IPS-20b (cell line): ENCODE data around the gene KATNAL2.
A peak's percentile ranks its signal among the peaks of the same experiment; 100 is the strongest.

Experiments used
- H3K27ac ChIP-seq: one replicate; pipeline ENCODE4 v1.5.1; 2013; ENCODE audit warnings: low read length
- H3K27me3 ChIP-seq: 2 replicates; pipeline ENCODE4 v1.6.1; 2013; ENCODE audit warnings: mild to moderate bottlenecking, low read length, inconsistent platforms; ENCODE audit not compliant: insufficient read depth
- H3K36me3 ChIP-seq: 2 replicates; pipeline ENCODE4 v1.6.1; 2013; ENCODE audit warnings: low read depth, mild to moderate bottlenecking, inconsistent platforms, low read length, moderate library complexity; ENCODE audit not compliant: insufficient read depth
- H3K4me1 ChIP-seq: 2 replicates; pipeline ENCODE4 v1.6.1; 2013; ENCODE audit warnings: mild to moderate bottlenecking, control low read depth, inconsistent platforms, low read length, moderate library complexity; ENCODE audit not compliant: insufficient read depth
- H3K4me3 ChIP-seq: 2 replicates; pipeline ENCODE4 v1.5.1; 2013; ENCODE audit warnings: mild to moderate bottlenecking, low read length, inconsistent platforms
- H3K9ac ChIP-seq: 2 replicates; pipeline ENCODE4 v1.6.1; 2013; ENCODE audit warnings: low read depth, mild to moderate bottlenecking, inconsistent platforms, low read length, moderate library complexity
- H3K9me3 ChIP-seq: 2 replicates; pipeline ENCODE4 v1.6.1; 2013; ENCODE audit warnings: mild to moderate bottlenecking, low read depth, low read length, inconsistent platforms; ENCODE audit not compliant: insufficient read depth

The KATNAL2 gene

DNA sequence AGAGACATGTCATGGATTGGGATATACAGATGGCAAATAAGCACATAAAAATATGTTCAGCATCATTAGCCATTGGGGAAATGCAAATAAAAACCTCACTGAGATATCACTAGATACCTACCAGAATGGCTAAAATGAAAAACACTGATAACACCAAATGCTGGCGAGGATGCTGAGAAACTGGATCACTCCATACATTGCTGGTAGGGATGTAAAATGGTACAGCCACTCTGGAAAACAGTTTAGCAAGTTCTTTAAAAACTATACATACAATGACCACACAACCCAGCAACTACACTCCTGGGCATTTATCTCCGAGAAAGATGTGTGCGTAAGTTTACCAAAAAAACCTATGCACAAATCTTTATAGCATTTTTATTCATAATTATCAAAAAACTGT, 14.0 kb upstream of the KATNAL2 start:
- H3K36me3 ChIP-seq = peaks cover 6% of the 10 kb centered on the region; the same call in 1 of the 2 replicates
- no peaks in the 10 kb centered on the region for H3K27me3 ChIP-seq
- H3K4me1 ChIP-seq = peaks cover 9% of the 10 kb centered on the region; the same call in 1 of the 2 replicates
- no peak overlapping the region for H3K27ac ChIP-seq
- H3K9ac ChIP-seq = no peak overlapping the region
- H3K9me3 ChIP-seq = no peaks in the 10 kb centered on the region
- H3K4me3 ChIP-seq = no peak overlapping the region

DNA sequence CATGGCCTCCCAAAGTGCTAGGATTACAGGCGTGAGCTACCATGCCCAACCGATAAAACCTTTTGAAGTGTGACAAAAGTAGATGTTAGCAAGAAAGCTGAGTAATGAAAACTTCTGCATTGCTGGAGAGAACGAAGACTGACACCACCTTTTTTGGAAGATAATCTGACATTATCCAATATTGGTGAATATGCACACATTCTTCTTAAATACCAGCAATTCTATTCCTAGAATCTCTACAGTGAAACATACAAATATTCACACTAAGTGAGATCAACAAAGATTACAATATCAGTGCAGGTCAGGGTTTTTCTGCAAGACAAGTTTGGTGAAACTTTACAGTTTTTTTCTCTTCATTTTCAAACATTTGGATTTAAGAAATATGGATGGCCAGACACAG, 7.9 kb upstream of the KATNAL2 start:
- Histone ChIP-seq H3K9ac (no peak overlapping the region), H3K4me3 (no peak overlapping the region), H3K9me3 (no peaks in the 10 kb centered on the region), H3K27ac (no peak overlapping the region), H3K36me3 (peaks cover 6% of the 10 kb centered on the region; the same call in 1 of the 2 replicates), H3K4me1 (peaks cover 18% of the 10 kb centered on the region), H3K27me3 (no peaks in the 10 kb centered on the region)

DNA sequence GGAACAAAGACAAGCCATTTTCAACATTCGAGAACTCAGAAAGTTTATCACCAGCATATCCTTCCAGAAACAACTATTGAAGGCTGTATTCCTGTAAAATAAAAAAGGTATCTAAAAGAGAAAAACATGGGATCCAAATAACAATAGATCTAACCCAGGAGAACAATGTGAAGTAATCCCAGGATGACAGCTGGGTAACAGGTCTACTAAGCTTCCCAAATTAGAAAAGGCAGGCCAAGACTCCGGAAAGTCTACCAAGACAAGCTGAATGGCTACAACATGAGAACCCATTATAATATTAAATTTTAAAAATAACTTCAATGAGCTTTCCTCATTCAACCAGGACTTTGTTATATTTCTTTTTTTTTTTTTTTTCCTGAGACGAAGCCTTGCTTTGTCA, 6.5 kb upstream of the KATNAL2 start:
- H3K27me3 ChIP-seq = no peaks in the 10 kb centered on the region; the same call in 1 of the 2 replicates
- H3K9me3 ChIP-seq = no peaks in the 10 kb centered on the region
- no peak overlapping the region for H3K4me3 ChIP-seq
- peaks cover 29% of the 10 kb centered on the region for H3K4me1 ChIP-seq
- peaks cover 6% of the 10 kb centered on the region; the same call in 1 of the 2 replicates for H3K36me3 ChIP-seq
- no peak overlapping the region for H3K27ac ChIP-seq
- no peak overlapping the region for H3K9ac ChIP-seq

DNA sequence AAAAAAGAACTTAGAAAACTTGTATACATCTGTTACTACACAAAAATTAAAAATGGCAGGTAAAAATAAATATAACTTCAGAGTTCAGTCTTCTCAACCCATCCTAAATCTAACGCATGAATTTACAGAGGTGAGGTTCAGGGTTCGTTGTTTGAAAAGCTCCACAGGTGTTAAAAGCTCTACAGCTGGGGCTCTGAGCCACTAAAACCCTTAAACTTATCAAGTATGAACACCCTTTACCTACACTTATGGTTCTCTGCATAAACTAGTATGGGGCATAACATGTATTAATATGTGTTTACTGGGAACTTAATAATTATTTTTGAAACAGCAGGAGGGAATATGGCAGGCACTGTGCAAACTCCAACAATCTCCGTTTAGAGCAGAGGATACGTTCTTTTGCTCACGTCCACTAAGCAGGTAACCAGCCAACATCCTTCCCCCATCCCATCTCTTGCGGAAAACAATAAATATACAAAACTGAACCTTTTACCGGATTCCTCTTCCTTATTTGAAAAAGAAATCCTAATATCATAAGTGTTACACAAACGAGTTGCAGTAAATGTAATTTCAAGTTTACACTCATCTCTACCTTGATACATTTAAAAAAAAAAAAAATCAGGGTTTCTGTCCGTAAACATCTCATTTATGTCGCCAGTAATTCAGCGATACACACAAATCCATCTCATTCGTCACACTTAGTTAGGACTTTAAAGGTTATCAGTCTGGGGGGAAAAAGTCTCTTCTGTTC, 1.4 kb upstream of the KATNAL2 start:
- H3K9ac ChIP-seq = peak overlapping the region; percentile 87; the same call in 1 of the 2 replicates
- peaks cover 32% of the 10 kb centered on the region for H3K4me1 ChIP-seq
- no peaks in the 10 kb centered on the region for H3K9me3 ChIP-seq
- H3K4me3 ChIP-seq = peak overlapping the region; percentile 93
- no peak overlapping the region for H3K27ac ChIP-seq
- no peaks in the 10 kb centered on the region; the same call in 1 of the 2 replicates for H3K27me3 ChIP-seq
- H3K36me3 ChIP-seq = no peaks in the 10 kb centered on the region

DNA sequence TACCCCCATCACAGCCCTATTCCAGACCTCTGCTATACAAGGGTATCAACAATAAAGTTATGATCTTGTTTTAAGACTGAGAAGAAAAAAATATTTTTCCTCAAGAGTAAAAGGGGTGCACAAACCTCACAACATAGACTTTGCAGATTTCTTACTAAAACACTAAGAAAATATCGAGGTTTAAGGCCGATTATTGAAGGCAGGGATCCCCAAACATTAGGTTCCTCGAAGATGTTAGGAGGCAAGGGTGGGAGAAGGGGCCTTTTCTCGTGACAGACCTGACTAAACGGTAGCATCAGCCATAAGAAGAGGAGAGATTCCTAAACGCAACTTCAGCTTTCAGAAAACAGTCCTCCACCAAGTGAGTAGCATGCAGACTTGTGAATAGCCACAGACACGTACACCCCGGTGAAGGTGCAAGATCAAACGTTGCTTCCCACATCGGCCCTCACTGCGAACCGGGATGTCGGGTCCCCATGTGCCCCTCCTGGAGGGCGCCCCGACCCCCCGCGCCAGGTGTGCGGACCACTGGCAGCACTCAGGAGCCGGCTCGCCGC, 773 bp upstream of the KATNAL2 start:
- Histone ChIP-seq H3K36me3 (no peaks in the 10 kb centered on the region), H3K4me3 (peak overlapping the region; percentile 93), H3K9ac (peak overlapping the region; percentile 87), H3K27ac (no peak overlapping the region), H3K27me3 (no peaks in the 10 kb centered on the region; the same call in 1 of the 2 replicates), H3K9me3 (no peaks in the 10 kb centered on the region), H3K4me1 (peaks cover 32% of the 10 kb centered on the region)

DNA sequence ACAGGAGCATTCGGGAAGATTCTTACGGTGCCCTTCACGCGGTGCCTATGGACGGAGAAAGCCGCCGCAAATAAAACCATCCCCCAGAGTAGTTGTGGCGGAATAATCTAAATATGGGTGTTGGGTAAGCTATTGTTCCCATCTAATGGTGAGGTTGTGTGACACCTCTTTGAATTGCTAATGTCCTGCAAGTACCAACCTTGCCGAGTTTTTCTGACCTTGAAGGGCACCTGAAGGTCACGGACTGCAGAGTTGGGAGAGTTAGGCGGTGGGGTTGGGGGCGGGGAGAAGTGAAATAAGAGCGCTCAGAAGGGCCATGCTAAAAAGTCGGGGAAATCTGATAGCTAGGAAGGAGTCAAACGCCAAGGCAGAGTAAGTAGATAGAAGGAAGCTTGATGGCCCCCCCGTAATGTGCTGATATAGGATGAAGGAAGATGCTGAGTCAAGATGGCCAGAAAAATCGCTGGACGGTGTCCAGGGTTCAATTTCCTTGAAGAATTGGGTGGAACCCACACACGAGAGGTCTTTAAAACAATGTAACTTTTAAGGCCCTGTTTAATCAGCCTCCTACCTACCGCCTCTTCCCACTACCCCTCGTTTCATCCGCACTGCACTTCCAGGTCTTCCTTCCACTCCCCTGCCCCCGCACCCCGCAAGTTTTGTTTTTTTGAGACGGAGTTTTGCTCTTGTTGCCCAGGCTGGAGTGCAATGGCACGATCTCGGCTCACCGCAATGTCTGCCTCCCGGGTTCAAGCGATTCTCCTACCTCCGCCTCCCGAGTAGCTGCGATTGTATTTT, 600 bp downstream of the KATNAL2 start:
- Histone ChIP-seq H3K9me3 (no peaks in the 10 kb centered on the region), H3K4me3 (peak overlapping the region; percentile 93), H3K36me3 (no peaks in the 10 kb centered on the region), H3K4me1 (peaks cover 32% of the 10 kb centered on the region), H3K9ac (peak overlapping the region; percentile 87), H3K27ac (peak overlapping the region; percentile 86), H3K27me3 (no peaks in the 10 kb centered on the region; the same call in 1 of the 2 replicates)

DNA sequence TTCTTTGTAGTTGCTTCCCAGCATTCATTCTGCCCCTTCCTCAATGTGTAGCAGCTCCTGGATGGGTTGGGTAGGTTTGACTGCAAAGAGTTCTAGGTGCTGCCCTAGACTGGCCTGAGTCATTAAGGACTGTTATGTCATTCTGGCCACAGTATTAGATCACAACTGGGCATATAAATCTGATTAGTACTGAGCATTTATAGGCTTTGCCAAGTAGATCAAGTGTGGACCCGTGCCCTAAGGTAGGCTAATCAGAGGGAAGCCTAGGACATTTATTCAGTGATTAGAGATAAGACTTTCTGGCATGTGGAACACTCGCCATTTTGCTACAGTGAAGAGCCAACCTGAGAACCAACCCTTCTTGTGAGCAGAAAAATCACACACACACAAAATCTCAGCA, 2.7 kb downstream of the KATNAL2 start:
- Histone ChIP-seq H3K9me3 (no peaks in the 10 kb centered on the region), H3K27ac (no peak overlapping the region), H3K4me1 (peaks cover 13% of the 10 kb centered on the region; the same call in 1 of the 2 replicates), H3K4me3 (no peak overlapping the region), H3K27me3 (no peaks in the 10 kb centered on the region; the same call in 1 of the 2 replicates), H3K9ac (no peak overlapping the region), H3K36me3 (no peaks in the 10 kb centered on the region)

DNA sequence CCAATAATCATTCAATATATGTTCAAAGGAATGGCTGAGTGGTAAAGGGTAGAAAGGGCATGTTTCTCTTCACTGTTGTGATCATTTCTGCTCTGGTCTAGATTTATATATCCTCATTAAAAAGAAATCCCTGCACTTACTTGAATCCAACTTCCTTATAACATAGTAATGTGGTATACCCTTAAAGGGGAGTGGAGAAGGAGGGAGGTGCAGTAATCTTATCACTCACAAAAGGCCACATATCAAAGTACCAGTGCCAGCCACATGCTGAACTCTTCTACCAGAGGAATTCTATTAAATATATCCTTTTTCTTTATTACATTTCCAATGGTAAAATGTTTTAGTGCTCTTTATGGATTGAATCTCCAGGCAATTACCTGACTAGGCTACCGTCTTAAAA, 3.3 kb downstream of the KATNAL2 start:
- H3K9me3 ChIP-seq = no peaks in the 10 kb centered on the region
- no peak overlapping the region for H3K4me3 ChIP-seq
- no peaks in the 10 kb centered on the region for H3K36me3 ChIP-seq
- H3K9ac ChIP-seq = no peak overlapping the region
- H3K27me3 ChIP-seq = no peaks in the 10 kb centered on the region; the same call in 1 of the 2 replicates
- no peak overlapping the region for H3K27ac ChIP-seq
- peaks cover 8% of the 10 kb centered on the region; the same call in 1 of the 2 replicates for H3K4me1 ChIP-seq

DNA sequence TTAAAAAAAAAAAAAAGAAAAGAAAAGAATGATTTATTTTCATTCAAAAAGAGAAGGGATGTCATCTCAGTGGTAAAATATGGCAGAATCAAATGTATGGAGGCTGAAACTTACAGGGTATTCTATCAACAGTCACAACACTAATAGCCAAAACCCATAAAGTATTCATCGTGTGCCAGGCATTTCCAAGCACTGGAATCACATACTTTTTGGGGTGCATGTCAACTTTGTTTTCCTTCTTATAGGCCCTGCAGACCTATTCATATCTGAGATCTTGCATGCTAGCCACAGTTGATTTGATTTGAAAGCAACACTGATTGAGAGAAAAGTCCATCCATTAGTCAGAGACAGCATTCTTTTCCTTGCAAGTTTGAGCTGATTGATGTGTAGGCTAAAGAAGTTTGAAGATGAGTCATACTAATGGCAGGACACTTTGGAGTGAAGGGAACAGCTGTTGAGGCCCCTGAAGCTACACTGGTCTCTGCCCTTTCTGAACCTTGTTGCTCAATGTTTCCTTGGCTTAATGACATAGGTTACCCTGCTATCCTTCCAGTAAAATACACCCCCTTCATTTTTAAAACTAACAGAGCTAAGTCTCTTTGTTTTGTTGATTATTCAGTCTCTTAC, 22.0 kb downstream of the KATNAL2 start:
- Histone ChIP-seq H3K4me3 (no peak overlapping the region), H3K27me3 (no peaks in the 10 kb centered on the region), H3K36me3 (no peaks in the 10 kb centered on the region), H3K9ac (no peak overlapping the region), H3K27ac (no peak overlapping the region), H3K9me3 (no peaks in the 10 kb centered on the region), H3K4me1 (peaks cover 7% of the 10 kb centered on the region; the same call in 1 of the 2 replicates)

DNA sequence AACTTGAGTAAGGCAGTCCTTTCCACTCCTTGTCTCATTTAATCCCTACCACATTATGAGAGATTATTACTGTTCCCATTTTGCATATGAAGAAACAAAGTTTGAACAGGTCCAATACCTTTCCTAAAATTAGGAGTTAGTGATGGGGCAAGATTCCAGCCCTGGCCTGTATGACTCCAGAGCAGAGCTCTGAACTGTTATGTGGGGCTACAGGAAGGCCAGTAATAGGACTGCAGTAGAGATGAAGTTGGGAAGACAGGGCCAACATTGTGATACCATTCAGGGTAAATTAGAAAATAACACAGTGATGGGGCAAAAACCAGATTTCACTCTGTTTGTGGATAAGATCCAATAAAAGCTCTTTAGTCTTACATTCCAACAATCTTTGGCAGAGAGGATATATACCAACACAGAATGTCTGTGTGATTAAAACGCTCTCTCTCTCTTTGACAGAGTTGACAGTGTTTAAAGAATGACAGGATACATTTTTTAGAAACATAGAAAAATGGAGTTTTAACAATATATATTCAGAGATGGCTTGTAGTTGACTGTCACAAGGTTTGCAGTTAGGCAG, 22.7 kb downstream of the KATNAL2 start:
- H3K9me3 ChIP-seq = no peaks in the 10 kb centered on the region
- H3K9ac ChIP-seq = no peak overlapping the region
- no peak overlapping the region for H3K4me3 ChIP-seq
- peaks cover 7% of the 10 kb centered on the region; the same call in 1 of the 2 replicates for H3K4me1 ChIP-seq
- no peaks in the 10 kb centered on the region for H3K36me3 ChIP-seq
- no peak overlapping the region for H3K27ac ChIP-seq
- no peaks in the 10 kb centered on the region for H3K27me3 ChIP-seq

DNA sequence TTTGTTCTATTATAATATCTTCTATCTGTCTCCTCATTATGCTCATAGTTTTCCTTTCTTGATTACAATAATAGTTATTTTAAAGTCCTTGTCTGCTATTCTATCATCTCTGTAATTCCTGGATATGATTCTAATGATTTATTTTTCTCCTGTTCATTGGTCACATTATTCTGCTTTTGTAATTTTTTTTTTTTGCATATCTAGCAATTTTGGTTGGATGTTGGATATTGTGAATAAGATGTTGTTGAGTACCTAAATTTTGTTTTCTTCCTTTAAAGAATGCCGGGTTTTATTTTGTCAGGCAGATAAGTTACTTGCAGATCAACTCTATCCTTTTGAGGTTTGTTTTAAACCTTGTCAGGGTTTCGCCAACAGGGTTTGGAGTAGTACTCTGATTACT, 25.2 kb downstream of the KATNAL2 start:
- H3K27ac ChIP-seq = no peak overlapping the region
- H3K27me3 ChIP-seq = no peaks in the 10 kb centered on the region
- H3K36me3 ChIP-seq = no peaks in the 10 kb centered on the region
- no peak overlapping the region for H3K9ac ChIP-seq
- no peak overlapping the region for H3K4me3 ChIP-seq
- H3K9me3 ChIP-seq = no peaks in the 10 kb centered on the region
- peaks cover 7% of the 10 kb centered on the region; the same call in 1 of the 2 replicates for H3K4me1 ChIP-seq
